ENCODE measurements around the gene TEDC2.

The TEDC2 gene

DNA sequence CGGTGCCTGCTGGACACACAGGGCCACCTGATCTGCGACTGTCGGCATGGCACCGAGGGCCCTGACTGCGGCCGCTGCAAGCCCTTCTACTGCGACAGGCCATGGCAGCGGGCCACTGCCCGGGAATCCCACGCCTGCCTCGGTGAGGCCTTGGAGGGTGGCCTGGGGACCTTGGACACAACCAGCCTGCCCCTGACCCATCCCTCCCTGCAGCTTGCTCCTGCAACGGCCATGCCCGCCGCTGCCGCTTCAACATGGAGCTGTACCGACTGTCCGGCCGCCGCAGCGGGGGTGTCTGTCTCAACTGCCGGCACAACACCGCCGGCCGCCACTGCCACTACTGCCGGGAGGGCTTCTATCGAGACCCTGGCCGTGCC lies 12.6 kb downstream of the TEDC2 start:
- Histone ChIP-seq H3K4me1 (ENCODE audit: control insufficient read depth, insufficient read depth, low read length, unreplicated experiment) (peaks cover 15% of the 10 kb centered on the region), H3K27ac (ENCODE audit: low read depth, low read length) (no peak overlapping the region)

DNA sequence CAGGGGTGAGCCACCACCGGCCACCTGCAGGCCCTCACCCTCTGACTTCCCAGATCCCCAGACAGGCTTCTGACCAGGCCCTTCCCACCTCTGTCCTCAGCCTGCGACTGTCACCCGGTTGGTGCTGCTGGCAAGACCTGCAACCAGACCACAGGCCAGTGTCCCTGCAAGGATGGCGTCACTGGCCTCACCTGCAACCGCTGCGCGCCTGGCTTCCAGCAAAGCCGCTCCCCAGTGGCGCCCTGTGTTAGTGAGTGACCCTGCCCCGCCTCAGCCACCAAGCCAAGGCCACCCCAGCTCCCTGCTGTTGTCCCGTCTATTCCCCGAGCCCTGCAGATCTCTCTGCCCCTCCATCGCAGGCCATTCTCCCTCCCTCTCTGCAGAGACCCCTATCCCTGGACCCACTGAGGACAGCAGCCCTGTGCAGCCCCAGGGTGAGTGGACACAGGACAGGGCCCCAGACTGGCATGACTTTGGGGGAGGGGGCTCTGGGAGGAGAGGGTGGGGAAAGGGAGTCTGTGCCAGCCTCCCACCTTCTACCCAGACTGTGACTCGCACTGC lies 13.1 kb downstream of the TEDC2 start:
- Histone ChIP-seq H2AFZ (ENCODE audit: low read length, unreplicated experiment) (no peak overlapping the region), H3K4me1 (ENCODE audit: control insufficient read depth, insufficient read depth, low read length, unreplicated experiment) (peaks cover 15% of the 10 kb centered on the region), H3K4me3 (ENCODE audit: low read depth, low read length) (peak overlapping the region; percentile 97), H3K36me3 (ENCODE audit: insufficient read depth, low read length) (no peaks in the 10 kb centered on the region), H3K27me3 (ENCODE audit: insufficient read depth, low read length) (no peaks in the 10 kb centered on the region), H3K79me2 (ENCODE audit: control insufficient read depth, insufficient read depth, low read length, unreplicated experiment) (peaks cover 11% of the 10 kb centered on the region), H3K27ac (ENCODE audit: low read depth, low read length) (no peak overlapping the region)

More for the DNA sequence above, 12.6 kb downstream of the TEDC2 start:
- Histone ChIP-seq H3K4me3 (ENCODE audit: low read depth, low read length) (no peak overlapping the region), H3K36me3 (ENCODE audit: insufficient read depth, low read length) (no peaks in the 10 kb centered on the region), H2AFZ (ENCODE audit: low read length, unreplicated experiment) (no peak overlapping the region), H3K27me3 (ENCODE audit: insufficient read depth, low read length) (no peaks in the 10 kb centered on the region), H3K79me2 (ENCODE audit: control insufficient read depth, insufficient read depth, low read length, unreplicated experiment) (peaks cover 11% of the 10 kb centered on the region)

DNA sequence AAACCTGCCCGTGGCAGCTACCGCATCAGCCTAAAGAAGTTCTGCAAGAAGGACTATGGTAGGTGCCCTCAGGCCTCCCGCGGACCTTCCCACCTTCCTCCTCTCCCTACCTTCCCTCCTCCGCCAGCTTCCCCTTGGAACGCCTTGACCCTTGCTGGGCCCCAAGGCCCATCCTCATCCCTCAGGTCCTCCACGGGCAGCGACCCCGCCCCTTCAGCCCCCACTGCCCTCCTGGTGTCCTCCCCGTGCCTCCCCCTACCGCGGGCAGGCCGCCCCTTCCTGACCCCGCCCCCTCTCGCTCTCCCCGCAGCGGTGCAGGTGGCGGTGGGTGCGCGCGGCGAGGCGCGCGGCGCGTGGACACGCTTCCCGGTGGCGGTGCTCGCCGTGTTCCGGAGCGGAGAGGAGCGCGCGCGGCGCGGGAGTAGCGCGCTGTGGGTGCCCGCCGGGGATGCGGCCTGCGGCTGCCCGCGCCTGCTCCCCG lies 13.6 kb downstream of the TEDC2 start:
- Histone ChIP-seq H2AFZ (ENCODE audit: low read length, unreplicated experiment) (no peak overlapping the region), H3K4me3 (ENCODE audit: low read depth, low read length) (peak overlapping the region; percentile 97), H3K27me3 (ENCODE audit: insufficient read depth, low read length) (no peaks in the 10 kb centered on the region), H3K4me1 (ENCODE audit: control insufficient read depth, insufficient read depth, low read length, unreplicated experiment) (peaks cover 14% of the 10 kb centered on the region), H3K79me2 (ENCODE audit: control insufficient read depth, insufficient read depth, low read length, unreplicated experiment) (peaks cover 11% of the 10 kb centered on the region), H3K27ac (ENCODE audit: low read depth, low read length) (no peak overlapping the region), H3K36me3 (ENCODE audit: insufficient read depth, low read length) (no peaks in the 10 kb centered on the region)

GRCh38 chr16:2473999-2474876 lies 14.3 kb downstream of the TEDC2 start:
- Histone ChIP-seq H3K4me1 (ENCODE audit: control insufficient read depth, insufficient read depth, low read length, unreplicated experiment) (peaks cover 7% of the 10 kb centered on the region), H3K27me3 (ENCODE audit: insufficient read depth, low read length) (no peaks in the 10 kb centered on the region), H3K36me3 (ENCODE audit: insufficient read depth, low read length) (no peaks in the 10 kb centered on the region), H3K4me3 (ENCODE audit: low read depth, low read length) (peak overlapping the region; percentile 97), H2AFZ (ENCODE audit: low read length, unreplicated experiment) (peak overlapping the region; percentile 47), H3K79me2 (ENCODE audit: control insufficient read depth, insufficient read depth, low read length, unreplicated experiment) (peaks cover 11% of the 10 kb centered on the region), H3K27ac (ENCODE audit: low read depth, low read length) (0 out of 2 replicates have a peak overlapping the region, but pooled peaks have one; percentile 28)

- no peaks in the 10 kb centered on the region for H3K27me3 ChIP-seq (ENCODE audit: insufficient read depth, low read length)
- H3K4me1 ChIP-seq (ENCODE audit: control insufficient read depth, insufficient read depth, low read length, unreplicated experiment) = peaks cover 5% of the 10 kb centered on the region
- no peaks in the 10 kb centered on the region for H3K36me3 ChIP-seq (ENCODE audit: insufficient read depth, low read length)
- peak within 1 kb of the TSS; percentile 97 for H3K4me3 ChIP-seq (ENCODE audit: low read depth, low read length)
- peaks cover 11% of the 10 kb centered on the region for H3K79me2 ChIP-seq (ENCODE audit: control insufficient read depth, insufficient read depth, low read length, unreplicated experiment)
- H2AFZ ChIP-seq (ENCODE audit: low read length, unreplicated experiment) = peak within 1 kb of the TSS; percentile 50
- 0 out of 2 replicates have a peak within 1 kb of the TSS, but pooled peaks have one; percentile 28 for H3K27ac ChIP-seq (ENCODE audit: low read depth, low read length)
Observed at GRCh38 chr16:2474877-2475412, 15.0 kb downstream of the TEDC2 start, which contains the start of gene TBC1D24. TSS of gene TBC1D24 (plus strand) at chr16:2475127. CDS start at chr16:2496149, 21,022 bp downstream.

DNA sequence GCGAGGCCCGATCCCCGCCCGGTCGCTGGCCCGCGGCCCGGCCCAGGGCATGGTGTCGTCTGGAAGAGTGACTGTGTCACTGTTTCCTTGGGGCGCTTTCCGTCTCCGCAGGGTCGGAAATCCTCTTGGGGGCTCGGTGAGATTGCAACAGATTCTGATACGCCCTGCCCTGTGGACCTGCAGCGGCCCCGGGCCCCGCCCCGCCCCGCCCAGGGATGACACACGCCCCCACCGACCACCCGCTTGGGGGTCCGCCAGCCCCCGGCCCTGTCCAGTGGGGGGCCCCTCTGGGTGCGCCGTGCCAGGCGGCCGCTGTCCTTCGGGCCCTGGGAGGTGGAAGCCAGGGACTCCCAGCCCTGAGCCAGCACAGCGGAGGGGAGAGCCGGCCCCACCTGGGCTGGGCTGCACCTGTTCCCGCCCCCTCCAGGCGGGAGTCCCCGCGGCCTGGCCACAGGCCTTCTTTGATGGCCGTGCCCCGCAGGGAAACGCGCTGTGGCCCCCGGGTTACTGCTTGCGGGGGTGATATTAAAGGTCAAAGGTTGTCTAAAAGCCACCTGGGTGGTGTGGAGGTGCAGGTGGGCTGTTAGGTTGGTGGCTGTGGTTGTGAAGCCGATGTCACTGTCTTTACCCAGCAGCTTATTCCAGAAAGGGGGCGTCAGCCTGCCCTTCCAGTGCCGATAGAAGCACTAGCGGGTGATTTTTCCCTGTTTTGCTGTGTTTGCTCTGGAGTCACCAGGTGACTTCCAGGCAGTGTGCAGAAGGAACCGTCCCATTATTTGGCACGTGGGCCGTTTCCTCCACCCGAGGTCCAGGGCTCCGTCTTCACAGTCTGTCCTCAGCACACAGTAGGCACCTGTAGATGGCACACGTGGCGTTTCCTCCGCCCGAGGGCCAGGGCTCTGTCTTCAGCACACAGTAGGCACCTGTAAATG lies 15.8 kb downstream of the TEDC2 start:
- Histone ChIP-seq H3K4me3 (ENCODE audit: low read depth, low read length) (peak overlapping the region; percentile 97), H3K27me3 (ENCODE audit: insufficient read depth, low read length) (no peaks in the 10 kb centered on the region), H2AFZ (ENCODE audit: low read length, unreplicated experiment) (peak overlapping the region; percentile 50), H3K27ac (ENCODE audit: low read depth, low read length) (no peak overlapping the region), H3K79me2 (ENCODE audit: control insufficient read depth, insufficient read depth, low read length, unreplicated experiment) (peaks cover 11% of the 10 kb centered on the region), H3K36me3 (ENCODE audit: insufficient read depth, low read length) (no peaks in the 10 kb centered on the region), H3K4me1 (ENCODE audit: control insufficient read depth, insufficient read depth, low read length, unreplicated experiment) (peaks cover 5% of the 10 kb centered on the region)

DNA sequence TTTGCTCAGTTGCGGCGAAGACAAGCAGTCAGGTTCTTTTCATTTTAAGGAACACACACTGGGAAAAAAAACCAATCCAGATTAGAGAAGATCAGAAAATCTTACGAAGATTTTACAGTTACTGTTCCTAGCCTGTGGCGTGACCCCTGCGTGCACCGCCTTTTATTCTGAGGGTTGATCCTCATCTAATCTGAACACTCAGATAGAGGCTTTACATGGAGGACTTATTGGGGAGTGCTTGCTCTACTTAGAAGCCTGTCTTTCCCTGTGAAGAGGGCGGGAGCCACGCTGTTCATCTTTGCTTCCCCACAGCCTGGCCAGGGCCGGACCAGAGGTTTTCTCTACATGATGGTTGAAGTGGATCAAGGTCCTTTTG lies 16.4 kb downstream of the TEDC2 start:
- peaks cover 5% of the 10 kb centered on the region for H3K4me1 ChIP-seq (ENCODE audit: control insufficient read depth, insufficient read depth, low read length, unreplicated experiment)
- H3K27me3 ChIP-seq (ENCODE audit: insufficient read depth, low read length) = no peaks in the 10 kb centered on the region
- peak overlapping the region; percentile 97; the same call in 1 of the 2 replicates for H3K4me3 ChIP-seq (ENCODE audit: low read depth, low read length)
- H3K36me3 ChIP-seq (ENCODE audit: insufficient read depth, low read length) = no peaks in the 10 kb centered on the region
- H3K79me2 ChIP-seq (ENCODE audit: control insufficient read depth, insufficient read depth, low read length, unreplicated experiment) = peaks cover 11% of the 10 kb centered on the region
- no peak overlapping the region for H2AFZ ChIP-seq (ENCODE audit: low read length, unreplicated experiment)
- no peak overlapping the region for H3K27ac ChIP-seq (ENCODE audit: low read depth, low read length)

DNA sequence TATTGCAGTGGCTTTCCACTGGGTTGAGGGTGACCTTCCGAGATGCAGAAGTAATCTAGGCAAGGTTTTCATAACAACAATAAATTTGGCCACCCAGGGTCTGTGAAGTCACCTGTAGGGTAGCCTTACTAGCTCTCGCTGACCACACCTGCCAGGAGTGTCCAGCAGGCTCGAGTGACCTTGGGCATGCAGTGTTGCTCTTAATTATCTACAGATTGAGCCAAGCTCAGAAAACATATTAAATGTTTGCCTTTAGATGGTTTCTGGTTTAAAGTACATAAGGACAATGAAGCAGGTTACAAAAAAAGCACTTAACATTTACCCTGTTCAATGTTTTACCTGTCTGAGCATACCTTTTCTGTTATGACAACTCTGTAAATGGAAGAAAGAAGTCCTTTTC lies 16.8 kb downstream of the TEDC2 start:
- H3K36me3 ChIP-seq (ENCODE audit: insufficient read depth, low read length) = no peaks in the 10 kb centered on the region
- peaks cover 4% of the 10 kb centered on the region for H3K4me1 ChIP-seq (ENCODE audit: control insufficient read depth, insufficient read depth, low read length, unreplicated experiment)
- H3K79me2 ChIP-seq (ENCODE audit: control insufficient read depth, insufficient read depth, low read length, unreplicated experiment) = peaks cover 11% of the 10 kb centered on the region
- H3K4me3 ChIP-seq (ENCODE audit: low read depth, low read length) = no peak overlapping the region
- no peaks in the 10 kb centered on the region for H3K27me3 ChIP-seq (ENCODE audit: insufficient read depth, low read length)
- H3K27ac ChIP-seq (ENCODE audit: low read depth, low read length) = no peak overlapping the region
- H2AFZ ChIP-seq (ENCODE audit: low read length, unreplicated experiment) = no peak overlapping the region

- no peak overlapping the region for H3K4me3 ChIP-seq (ENCODE audit: low read depth, low read length)
- peaks cover under 1% of the 10 kb centered on the region for H3K4me1 ChIP-seq (ENCODE audit: control insufficient read depth, insufficient read depth, low read length, unreplicated experiment)
- H2AFZ ChIP-seq (ENCODE audit: low read length, unreplicated experiment) = no peak overlapping the region
- H3K79me2 ChIP-seq (ENCODE audit: control insufficient read depth, insufficient read depth, low read length, unreplicated experiment) = peaks cover 13% of the 10 kb centered on the region
- H3K27ac ChIP-seq (ENCODE audit: low read depth, low read length) = no peak overlapping the region
- no peaks in the 10 kb centered on the region for H3K36me3 ChIP-seq (ENCODE audit: insufficient read depth, low read length)
- no peaks in the 10 kb centered on the region for H3K27me3 ChIP-seq (ENCODE audit: insufficient read depth, low read length)
Observed at GRCh38 chr16:2477327-2477726, 17.4 kb downstream of the TEDC2 start.

GRCh38 chr16:2478279-2478678 lies 18.4 kb downstream of the TEDC2 start:
- no peaks in the 10 kb centered on the region for H3K36me3 ChIP-seq (ENCODE audit: insufficient read depth, low read length)
- no peaks in the 10 kb centered on the region for H3K27me3 ChIP-seq (ENCODE audit: insufficient read depth, low read length)
- H3K4me1 ChIP-seq (ENCODE audit: control insufficient read depth, insufficient read depth, low read length, unreplicated experiment) = peaks cover 10% of the 10 kb centered on the region
- peaks cover 15% of the 10 kb centered on the region for H3K79me2 ChIP-seq (ENCODE audit: control insufficient read depth, insufficient read depth, low read length, unreplicated experiment)
- H2AFZ ChIP-seq (ENCODE audit: low read length, unreplicated experiment) = no peak overlapping the region
- no peak overlapping the region for H3K27ac ChIP-seq (ENCODE audit: low read depth, low read length)
- no peak overlapping the region for H3K4me3 ChIP-seq (ENCODE audit: low read depth, low read length)
